ENCODE data around the gene ACAD11.

ACAD11 gene

GRCh38 chr3:132659365-132660051 lies at the start of gene ACAD11:
TSS of gene ACAD11 (minus strand) at chr3:132659809. CDS start at chr3:132659751, 58 bp downstream.
- Histone ChIP-seq H3K4me1 (ENCODE audit: control insufficient read depth, low read depth, low read length) (peaks cover 4% of the 10 kb centered on the region), H3K9ac (ENCODE audit: low read length) (peak within 1 kb of the TSS; percentile 76), H3K9me3 (ENCODE audit: control insufficient read depth, low read depth, low read length) (no peaks in the 10 kb centered on the region), H3K27me3 (ENCODE audit: control insufficient read depth, insufficient read depth, low read length) (no peaks in the 10 kb centered on the region), H3K27ac (ENCODE audit: low read length) (peak within 1 kb of the TSS; percentile 32), H3K4me3 (ENCODE audit: low read length) (peak within 1 kb of the TSS; percentile 91), H3K36me3 (ENCODE audit: control insufficient read depth, low read depth, low read length) (no peaks in the 10 kb centered on the region)

GRCh38 chr3:132703733-132704132 lies 44.1 kb upstream of the ACAD11 start:
- Histone ChIP-seq H3K27me3 (ENCODE audit: control insufficient read depth, insufficient read depth, low read length) (no peaks in the 10 kb centered on the region), H3K9me3 (ENCODE audit: control insufficient read depth, low read depth, low read length) (no peaks in the 10 kb centered on the region), H3K9ac (ENCODE audit: low read length) (no peak overlapping the region), H3K4me1 (ENCODE audit: control insufficient read depth, low read depth, low read length) (no peaks in the 10 kb centered on the region), H3K36me3 (ENCODE audit: control insufficient read depth, low read depth, low read length) (peaks cover 38% of the 10 kb centered on the region), H3K4me3 (ENCODE audit: low read length) (no peak overlapping the region), H3K27ac (ENCODE audit: low read length) (no peak overlapping the region)

DNA sequence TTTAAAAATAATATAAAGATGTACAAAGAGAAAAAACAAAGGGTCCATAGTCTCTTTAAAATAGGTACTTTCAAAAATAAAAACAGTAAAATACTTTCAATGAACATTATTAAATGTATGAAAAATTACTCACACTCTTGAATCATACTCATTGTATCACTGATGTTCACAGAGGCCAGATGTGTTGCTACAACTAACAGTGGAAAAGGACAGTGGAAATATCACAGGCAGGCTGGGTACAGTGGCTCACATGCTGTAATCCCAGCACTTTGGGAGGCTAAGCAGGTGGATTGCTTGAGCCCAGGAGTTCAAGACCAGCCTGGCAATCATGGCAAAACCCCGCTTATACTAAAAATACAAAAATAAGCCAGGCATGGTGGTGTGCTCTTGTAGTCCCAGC lies 35.8 kb upstream of the ACAD11 start:
- H3K9me3 ChIP-seq (ENCODE audit: control insufficient read depth, low read depth, low read length): no peaks in the 10 kb centered on the region
- H3K27ac ChIP-seq (ENCODE audit: low read length): no peak overlapping the region
- H3K4me1 ChIP-seq (ENCODE audit: control insufficient read depth, low read depth, low read length): no peaks in the 10 kb centered on the region
- no peak overlapping the region for H3K9ac ChIP-seq (ENCODE audit: low read length)
- H3K36me3 ChIP-seq (ENCODE audit: control insufficient read depth, low read depth, low read length): peaks cover 59% of the 10 kb centered on the region
- no peak overlapping the region for H3K4me3 ChIP-seq (ENCODE audit: low read length)
- H3K27me3 ChIP-seq (ENCODE audit: control insufficient read depth, insufficient read depth, low read length): no peaks in the 10 kb centered on the region

DNA sequence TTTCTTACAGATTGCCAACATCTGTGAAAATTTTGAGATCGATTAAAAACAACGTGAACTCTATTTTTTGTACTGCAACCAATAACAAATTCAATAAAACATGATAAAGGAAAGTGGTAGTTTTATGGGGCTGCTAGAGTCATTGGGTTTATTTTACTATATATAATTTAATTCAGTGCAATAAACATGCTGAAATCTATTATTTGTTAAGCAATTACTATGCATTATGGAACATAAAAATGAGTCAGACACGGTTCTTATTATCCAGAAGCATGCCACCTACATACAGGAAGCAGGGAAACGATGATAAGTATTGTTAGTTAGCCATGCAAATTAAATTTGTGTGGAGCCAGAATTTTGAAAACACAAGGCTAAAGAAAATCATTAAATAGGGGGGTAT lies 35.4 kb upstream of the ACAD11 start:
- no peaks in the 10 kb centered on the region for H3K4me1 ChIP-seq (ENCODE audit: control insufficient read depth, low read depth, low read length)
- H3K27ac ChIP-seq (ENCODE audit: low read length): no peak overlapping the region
- H3K4me3 ChIP-seq (ENCODE audit: low read length): no peak overlapping the region
- H3K36me3 ChIP-seq (ENCODE audit: control insufficient read depth, low read depth, low read length): peaks cover 59% of the 10 kb centered on the region
- no peaks in the 10 kb centered on the region for H3K9me3 ChIP-seq (ENCODE audit: control insufficient read depth, low read depth, low read length)
- H3K9ac ChIP-seq (ENCODE audit: low read length): no peak overlapping the region
- no peaks in the 10 kb centered on the region for H3K27me3 ChIP-seq (ENCODE audit: control insufficient read depth, insufficient read depth, low read length)

GRCh38 chr3:132690040-132690439 lies 30.4 kb upstream of the ACAD11 start:
- no peak overlapping the region for H3K4me3 ChIP-seq (ENCODE audit: low read length)
- no peak overlapping the region for H3K9ac ChIP-seq (ENCODE audit: low read length)
- no peaks in the 10 kb centered on the region for H3K9me3 ChIP-seq (ENCODE audit: control insufficient read depth, low read depth, low read length)
- no peaks in the 10 kb centered on the region for H3K27me3 ChIP-seq (ENCODE audit: control insufficient read depth, insufficient read depth, low read length)
- peaks cover 72% of the 10 kb centered on the region for H3K36me3 ChIP-seq (ENCODE audit: control insufficient read depth, low read depth, low read length)
- no peaks in the 10 kb centered on the region for H3K4me1 ChIP-seq (ENCODE audit: control insufficient read depth, low read depth, low read length)
- H3K27ac ChIP-seq (ENCODE audit: low read length): no peak overlapping the region

DNA sequence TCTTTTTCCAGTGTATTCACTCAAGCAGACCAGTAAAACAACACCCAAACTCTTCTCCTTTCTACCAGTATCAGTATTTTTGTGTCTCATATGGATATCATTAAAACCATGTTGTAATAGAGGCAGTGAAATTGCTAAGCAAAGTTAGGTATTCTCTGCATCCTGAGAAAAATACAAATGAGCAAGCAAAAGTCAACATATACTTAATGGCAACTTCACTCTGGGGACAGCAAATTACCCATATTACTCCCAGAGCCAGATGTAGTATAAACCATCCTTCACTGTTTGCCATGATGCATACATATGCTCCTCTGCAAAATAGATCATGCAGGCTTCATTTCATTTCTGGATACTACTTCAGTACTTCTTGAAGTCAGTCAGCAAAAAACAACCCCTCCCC lies 22.6 kb upstream of the ACAD11 start:
- Histone ChIP-seq H3K27me3 (ENCODE audit: control insufficient read depth, insufficient read depth, low read length) (no peaks in the 10 kb centered on the region), H3K9ac (ENCODE audit: low read length) (no peak overlapping the region), H3K4me1 (ENCODE audit: control insufficient read depth, low read depth, low read length) (no peaks in the 10 kb centered on the region), H3K27ac (ENCODE audit: low read length) (no peak overlapping the region), H3K4me3 (ENCODE audit: low read length) (no peak overlapping the region), H3K36me3 (ENCODE audit: control insufficient read depth, low read depth, low read length) (peaks cover 42% of the 10 kb centered on the region), H3K9me3 (ENCODE audit: control insufficient read depth, low read depth, low read length) (no peaks in the 10 kb centered on the region)

DNA sequence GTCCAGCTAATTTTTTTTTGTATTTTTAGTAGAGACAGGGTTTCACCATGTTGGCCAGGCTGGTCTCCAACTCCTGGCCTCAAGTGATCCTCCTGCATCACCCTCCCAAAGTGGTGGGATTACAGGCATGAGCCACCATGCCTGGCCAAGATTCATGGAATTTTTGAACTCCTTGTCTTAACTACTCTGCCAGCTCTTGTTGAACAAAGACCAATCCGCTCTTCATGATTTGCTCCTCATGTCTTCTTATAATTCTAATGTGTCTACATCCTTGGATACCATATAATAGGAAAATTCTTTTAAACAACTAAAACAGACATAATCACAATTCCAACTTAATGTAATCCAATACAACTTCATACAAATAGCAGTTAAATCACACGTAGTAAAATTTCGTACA lies 21.8 kb upstream of the ACAD11 start:
- H3K9me3 ChIP-seq (ENCODE audit: control insufficient read depth, low read depth, low read length): no peaks in the 10 kb centered on the region
- H3K4me3 ChIP-seq (ENCODE audit: low read length): no peak overlapping the region
- no peak overlapping the region for H3K27ac ChIP-seq (ENCODE audit: low read length)
- no peaks in the 10 kb centered on the region for H3K27me3 ChIP-seq (ENCODE audit: control insufficient read depth, insufficient read depth, low read length)
- peaks cover 46% of the 10 kb centered on the region for H3K36me3 ChIP-seq (ENCODE audit: control insufficient read depth, low read depth, low read length)
- no peak overlapping the region for H3K9ac ChIP-seq (ENCODE audit: low read length)
- H3K4me1 ChIP-seq (ENCODE audit: control insufficient read depth, low read depth, low read length): no peaks in the 10 kb centered on the region

DNA sequence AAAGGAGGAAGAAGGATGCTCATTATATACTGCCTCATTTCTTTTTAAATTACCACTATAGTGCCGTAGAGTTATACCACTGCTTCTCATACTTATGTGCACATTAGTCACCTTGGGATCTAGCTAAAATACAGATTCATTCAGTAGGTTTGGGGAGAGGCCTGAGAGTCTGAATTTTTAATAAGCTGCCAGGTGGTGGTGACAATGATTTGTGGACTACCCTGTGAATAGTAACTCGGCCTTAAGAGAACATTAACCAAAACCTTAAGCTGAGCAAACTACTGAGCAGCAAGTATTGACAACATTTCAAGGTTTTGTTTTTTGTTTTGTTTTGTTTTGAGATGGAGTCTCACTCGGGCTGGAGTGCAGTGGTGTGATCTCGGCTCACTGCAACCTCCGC lies 20.3 kb upstream of the ACAD11 start:
- Histone ChIP-seq H3K27ac (ENCODE audit: low read length) (no peak overlapping the region), H3K27me3 (ENCODE audit: control insufficient read depth, insufficient read depth, low read length) (no peaks in the 10 kb centered on the region), H3K9ac (ENCODE audit: low read length) (no peak overlapping the region), H3K36me3 (ENCODE audit: control insufficient read depth, low read depth, low read length) (peaks cover 51% of the 10 kb centered on the region), H3K4me1 (ENCODE audit: control insufficient read depth, low read depth, low read length) (no peaks in the 10 kb centered on the region), H3K9me3 (ENCODE audit: control insufficient read depth, low read depth, low read length) (no peaks in the 10 kb centered on the region), H3K4me3 (ENCODE audit: low read length) (no peak overlapping the region)

DNA sequence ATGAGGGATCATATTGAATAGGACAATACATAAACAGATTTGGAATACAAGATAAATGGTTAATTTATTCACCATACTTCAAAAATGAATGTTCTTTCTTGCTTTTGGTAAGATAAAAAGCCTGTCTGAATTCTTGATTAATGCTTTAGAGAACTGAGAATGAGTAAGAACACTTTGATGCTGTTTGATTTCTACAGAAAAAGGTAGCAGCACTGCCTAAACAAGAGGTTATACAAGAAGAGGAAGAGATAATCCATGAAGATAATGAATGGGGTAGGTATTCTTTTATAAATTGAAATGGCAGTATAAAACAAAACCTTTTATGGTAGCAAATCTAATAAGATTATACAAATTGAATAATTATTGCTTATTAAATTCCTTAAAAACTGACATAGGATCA lies 15.8 kb upstream of the ACAD11 start:
- peaks cover 2% of the 10 kb centered on the region for H3K4me1 ChIP-seq (ENCODE audit: control insufficient read depth, low read depth, low read length)
- no peak overlapping the region for H3K4me3 ChIP-seq (ENCODE audit: low read length)
- H3K9me3 ChIP-seq (ENCODE audit: control insufficient read depth, low read depth, low read length): no peaks in the 10 kb centered on the region
- H3K27ac ChIP-seq (ENCODE audit: low read length): no peak overlapping the region
- no peaks in the 10 kb centered on the region for H3K27me3 ChIP-seq (ENCODE audit: control insufficient read depth, insufficient read depth, low read length)
- H3K36me3 ChIP-seq (ENCODE audit: control insufficient read depth, low read depth, low read length): peaks cover 57% of the 10 kb centered on the region
- H3K9ac ChIP-seq (ENCODE audit: low read length): no peak overlapping the region

DNA sequence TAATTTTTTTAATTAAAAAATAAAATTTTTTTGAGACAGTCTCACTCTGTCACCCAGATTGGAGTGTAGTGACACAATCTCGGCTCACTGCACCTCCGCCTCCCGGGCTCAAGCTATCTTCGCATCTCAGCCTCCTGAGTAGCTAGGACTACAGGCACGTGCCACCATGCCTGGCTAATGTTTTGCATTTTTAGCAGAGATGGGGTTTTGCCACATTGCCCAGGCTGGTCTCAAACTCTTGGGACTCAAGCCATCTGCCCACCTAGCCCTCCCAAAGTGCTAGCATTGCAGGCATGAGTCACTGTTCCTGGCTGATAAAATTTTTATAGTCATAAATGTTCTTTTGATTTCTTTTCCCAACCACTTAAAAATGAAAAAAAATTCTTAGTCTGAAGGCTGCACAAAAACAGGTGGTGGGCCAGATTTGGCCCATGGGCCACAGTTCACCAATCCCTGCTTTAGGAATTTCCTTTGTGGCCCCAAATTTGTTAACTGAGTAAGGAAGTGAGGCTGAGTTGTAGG lies 9.7 kb upstream of the ACAD11 start:
- Histone ChIP-seq H3K4me3 (ENCODE audit: low read length) (no peak overlapping the region), H3K27me3 (ENCODE audit: control insufficient read depth, insufficient read depth, low read length) (no peaks in the 10 kb centered on the region), H3K36me3 (ENCODE audit: control insufficient read depth, low read depth, low read length) (peaks cover 45% of the 10 kb centered on the region), H3K9me3 (ENCODE audit: control insufficient read depth, low read depth, low read length) (no peaks in the 10 kb centered on the region), H3K9ac (ENCODE audit: low read length) (no peak overlapping the region), H3K27ac (ENCODE audit: low read length) (no peak overlapping the region), H3K4me1 (ENCODE audit: control insufficient read depth, low read depth, low read length) (peaks cover 2% of the 10 kb centered on the region)

GRCh38 chr3:132665230-132665745 lies 5.7 kb upstream of the ACAD11 start:
- H3K4me3 ChIP-seq (ENCODE audit: low read length): no peak overlapping the region
- H3K4me1 ChIP-seq (ENCODE audit: control insufficient read depth, low read depth, low read length): peaks cover 4% of the 10 kb centered on the region
- H3K27ac ChIP-seq (ENCODE audit: low read length): no peak overlapping the region

GRCh38 chr3:132662212-132662611 lies 2.6 kb upstream of the ACAD11 start:
- H3K4me3 ChIP-seq (ENCODE audit: low read length): no peak overlapping the region
- H3K9ac ChIP-seq (ENCODE audit: low read length): no peak overlapping the region
- H3K27me3 ChIP-seq (ENCODE audit: control insufficient read depth, insufficient read depth, low read length): no peaks in the 10 kb centered on the region
- no peaks in the 10 kb centered on the region for H3K9me3 ChIP-seq (ENCODE audit: control insufficient read depth, low read depth, low read length)
- peaks cover 4% of the 10 kb centered on the region for H3K4me1 ChIP-seq (ENCODE audit: control insufficient read depth, low read depth, low read length)
- H3K36me3 ChIP-seq (ENCODE audit: control insufficient read depth, low read depth, low read length): peaks cover 5% of the 10 kb centered on the region
- H3K27ac ChIP-seq (ENCODE audit: low read length): no peak overlapping the region

More at GRCh38 chr3:132665230-132665745, 5.7 kb upstream of the ACAD11 start:
- Histone ChIP-seq H3K36me3 (ENCODE audit: control insufficient read depth, low read depth, low read length) (peaks cover 21% of the 10 kb centered on the region), H3K27me3 (ENCODE audit: control insufficient read depth, insufficient read depth, low read length) (no peaks in the 10 kb centered on the region), H3K9ac (ENCODE audit: low read length) (no peak overlapping the region), H3K9me3 (ENCODE audit: control insufficient read depth, low read depth, low read length) (no peaks in the 10 kb centered on the region)
